ENCODE data around the gene RIC3.

Gene RIC3

DNA sequence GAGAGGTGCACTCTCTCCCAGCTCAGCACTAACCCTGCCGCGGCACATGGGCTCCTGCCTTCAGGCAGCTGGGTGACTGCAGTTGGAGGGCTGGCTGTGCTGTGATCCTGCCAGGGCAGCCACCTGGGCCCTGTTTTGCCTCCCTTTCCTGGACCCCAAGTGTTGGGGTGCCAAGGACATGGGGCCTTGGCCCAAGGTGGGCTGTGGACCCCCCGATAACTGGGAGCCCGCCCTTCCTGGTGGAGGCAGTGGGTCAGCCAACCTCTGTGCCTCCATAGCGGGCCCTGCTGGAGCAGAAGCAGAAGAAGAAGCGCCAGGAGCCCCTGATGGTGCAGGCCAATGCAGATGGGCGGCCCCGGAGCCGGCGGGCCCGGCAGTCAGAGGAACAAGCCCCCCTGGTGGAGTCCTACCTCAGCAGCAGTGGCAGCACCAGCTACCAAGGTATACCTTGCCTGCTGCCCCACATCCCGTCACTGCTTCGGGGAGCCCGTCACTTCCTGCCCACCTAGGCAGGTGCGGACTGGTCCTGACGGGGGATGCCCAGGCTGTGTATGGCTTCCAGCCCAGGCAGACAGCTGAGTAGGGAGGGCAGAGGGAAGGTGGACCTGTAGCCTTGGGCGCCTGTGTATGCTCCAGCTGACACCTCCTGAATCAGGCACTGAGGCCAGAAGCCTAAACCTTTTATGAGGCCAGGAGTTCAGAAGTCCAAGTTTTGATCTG lies 78.9 kb downstream of the RIC3 start:
- TF ChIP-seq, protein P1, sequence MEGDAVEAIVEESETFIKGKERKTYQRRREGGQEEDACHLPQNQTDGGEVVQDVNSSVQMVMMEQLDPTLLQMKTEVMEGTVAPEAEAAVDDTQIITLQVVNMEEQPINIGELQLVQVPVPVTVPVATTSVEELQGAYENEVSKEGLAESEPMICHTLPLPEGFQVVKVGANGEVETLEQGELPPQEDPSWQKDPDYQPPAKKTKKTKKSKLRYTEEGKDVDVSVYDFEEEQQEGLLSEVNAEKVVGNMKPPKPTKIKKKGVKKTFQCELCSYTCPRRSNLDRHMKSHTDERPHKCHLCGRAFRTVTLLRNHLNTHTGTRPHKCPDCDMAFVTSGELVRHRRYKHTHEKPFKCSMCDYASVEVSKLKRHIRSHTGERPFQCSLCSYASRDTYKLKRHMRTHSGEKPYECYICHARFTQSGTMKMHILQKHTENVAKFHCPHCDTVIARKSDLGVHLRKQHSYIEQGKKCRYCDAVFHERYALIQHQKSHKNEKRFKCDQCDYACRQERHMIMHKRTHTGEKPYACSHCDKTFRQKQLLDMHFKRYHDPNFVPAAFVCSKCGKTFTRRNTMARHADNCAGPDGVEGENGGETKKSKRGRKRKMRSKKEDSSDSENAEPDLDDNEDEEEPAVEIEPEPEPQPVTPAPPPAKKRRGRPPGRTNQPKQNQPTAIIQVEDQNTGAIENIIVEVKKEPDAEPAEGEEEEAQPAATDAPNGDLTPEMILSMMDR (IDR thresholded peaks at IDR 0.05; ENCODE audit: extremely low read depth, insufficient read depth, missing control alignments), result no peak
- in situ Hi-C loops (cut with MboI; ENCODE audit: low pct_unique_long_range_greater_than_20kb, low sequenced_read_pairs, unreplicated experiment), result no loop called here
- no peak for DNase-seq (ENCODE audit: low spot score)

DNA sequence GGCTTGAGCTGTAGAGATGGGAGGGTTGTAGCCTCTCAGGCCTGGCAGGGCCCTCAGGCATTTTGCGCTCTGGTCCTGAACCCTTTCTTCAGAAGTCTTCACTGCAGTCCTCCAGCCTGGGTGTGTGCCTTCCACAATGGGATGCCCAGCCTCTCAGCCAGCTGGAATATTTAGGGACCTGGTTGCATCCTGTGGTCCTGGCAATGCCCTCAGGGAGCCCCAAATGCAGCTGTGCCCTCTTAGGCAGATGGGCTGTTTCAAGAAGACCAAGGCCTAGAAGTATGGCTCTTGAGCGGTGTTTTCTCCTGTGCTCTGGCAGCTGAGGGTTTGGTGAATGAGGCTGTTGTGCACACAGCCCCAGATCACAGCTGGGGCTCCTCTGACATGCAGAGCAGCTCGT lies 81.1 kb downstream of the RIC3 start:
- TF ChIP-seq, protein P1 (IDR thresholded peaks at IDR 0.05; ENCODE audit: extremely low read depth, insufficient read depth, missing control alignments), result no peak
- in situ Hi-C loops (cut with MboI; ENCODE audit: low pct_unique_long_range_greater_than_20kb, low sequenced_read_pairs, unreplicated experiment), result no loop called here
- DNase-seq (ENCODE audit: low spot score), result no peak

DNA sequence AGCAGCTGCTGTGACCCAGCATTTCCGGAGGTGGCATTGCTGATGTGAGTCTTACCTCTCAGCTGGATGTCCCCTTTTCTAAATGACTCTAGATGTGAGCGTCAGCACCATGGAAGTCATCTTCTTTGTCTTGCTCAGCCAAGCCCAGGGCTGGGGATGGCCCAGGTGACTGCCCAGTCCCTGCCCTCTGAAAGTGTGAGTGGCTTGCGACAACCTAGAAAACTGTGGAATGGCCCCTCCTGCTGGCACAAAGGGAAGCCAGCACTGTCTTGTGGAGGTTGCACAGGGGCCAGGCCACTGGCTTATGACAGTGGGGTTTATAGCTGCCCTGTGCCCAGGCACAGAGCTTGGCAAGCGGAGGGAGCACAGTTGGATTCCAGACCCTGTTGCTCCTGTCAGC lies 81.6 kb downstream of the RIC3 start:
- DNase-seq (ENCODE audit: low spot score), result no peak
- TF ChIP-seq, protein P1 (IDR thresholded peaks at IDR 0.05; ENCODE audit: extremely low read depth, insufficient read depth, missing control alignments), result peak; percentile 9
- in situ Hi-C loops (cut with MboI; ENCODE audit: low pct_unique_long_range_greater_than_20kb, low sequenced_read_pairs, unreplicated experiment), result no loop called here

DNA sequence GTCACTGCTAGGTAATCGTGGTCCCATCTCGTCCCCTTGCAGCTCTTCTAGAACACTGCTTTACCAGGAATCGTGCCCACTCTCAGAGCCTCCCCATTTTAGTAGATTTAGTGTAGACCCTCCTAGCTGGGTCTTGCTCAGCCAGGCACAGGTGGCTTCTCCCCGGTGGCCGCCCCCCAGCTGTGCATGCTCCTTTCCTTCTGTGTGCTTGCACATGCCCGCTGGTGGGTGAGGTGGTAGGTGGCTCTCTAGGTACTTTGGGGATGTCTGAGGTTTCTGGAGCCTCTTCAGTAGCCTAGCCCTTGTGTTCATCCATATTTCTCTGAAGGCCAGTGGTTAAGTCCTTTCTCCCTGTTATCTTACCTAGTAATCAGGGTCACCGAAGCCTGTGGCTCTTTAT lies 82.3 kb downstream of the RIC3 start:
- in situ Hi-C loops (cut with MboI; ENCODE audit: low pct_unique_long_range_greater_than_20kb, low sequenced_read_pairs, unreplicated experiment), result no loop called here
- TF ChIP-seq, protein P1 (IDR thresholded peaks at IDR 0.05; ENCODE audit: extremely low read depth, insufficient read depth, missing control alignments), result no peak
- DNase-seq (ENCODE audit: low spot score), result no peak

DNA sequence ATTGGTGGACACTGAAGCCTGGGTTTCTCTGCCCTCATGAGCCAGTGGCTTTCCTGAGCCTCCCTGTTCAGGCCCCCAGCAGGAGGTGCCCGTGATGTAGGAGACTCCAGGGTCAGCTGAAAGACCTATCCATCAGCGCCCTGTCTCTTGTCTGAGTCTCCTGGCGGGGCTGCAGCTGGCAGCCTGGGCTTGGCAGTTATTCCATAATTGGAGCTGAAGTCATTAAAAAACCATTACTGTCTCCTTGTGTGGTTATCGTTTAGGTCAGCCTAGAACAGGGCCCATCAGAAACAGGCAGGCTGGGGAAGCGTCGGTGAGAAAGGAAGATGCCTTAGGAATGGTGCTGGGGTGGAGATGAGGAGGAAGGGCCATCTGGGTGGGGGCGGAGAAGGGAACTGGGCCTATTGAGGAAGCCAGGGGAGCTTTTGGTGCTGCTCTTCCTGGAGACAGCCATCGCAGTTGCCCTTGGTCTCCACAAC lies 82.8 kb downstream of the RIC3 start:
- TF ChIP-seq, protein P1 (IDR thresholded peaks at IDR 0.05; ENCODE audit: extremely low read depth, insufficient read depth, missing control alignments), result no peak
- in situ Hi-C loops (cut with MboI; ENCODE audit: low pct_unique_long_range_greater_than_20kb, low sequenced_read_pairs, unreplicated experiment), result no loop called here
- DNase-seq (ENCODE audit: low spot score), result no peak

DNA sequence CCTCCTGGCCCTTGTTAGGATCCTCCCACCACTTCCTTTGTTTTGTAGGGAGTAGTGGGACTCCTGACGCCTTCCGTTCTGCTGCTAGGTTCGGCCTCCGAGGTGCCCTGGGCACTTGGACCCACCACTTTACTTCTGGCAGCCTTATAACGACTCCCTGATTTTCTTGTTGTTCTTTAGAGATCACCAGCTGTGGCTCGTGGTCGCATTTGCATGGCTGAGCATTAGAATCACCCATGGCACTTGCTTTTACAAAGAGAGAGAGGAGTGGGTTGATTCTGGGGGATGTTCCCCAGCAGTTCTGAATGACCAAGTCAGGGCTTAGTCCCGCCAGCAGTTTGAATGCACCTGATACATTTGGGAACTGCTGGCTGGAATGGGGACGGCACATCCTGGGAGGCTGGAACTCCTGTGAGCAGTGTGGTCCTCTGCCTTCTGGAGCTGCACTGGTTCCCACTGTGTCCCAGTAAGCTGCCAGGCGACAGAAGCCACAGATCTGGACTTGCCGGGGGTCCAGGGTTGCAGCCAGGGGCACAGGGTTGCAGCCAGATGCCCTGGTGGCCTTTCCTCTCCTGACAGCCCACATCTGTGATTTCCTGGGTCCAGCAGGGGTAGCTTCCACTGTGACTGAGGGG lies 83.7 kb downstream of the RIC3 start:
- DNase-seq (ENCODE audit: low spot score), result no peak
- in situ Hi-C loops (cut with MboI; ENCODE audit: low pct_unique_long_range_greater_than_20kb, low sequenced_read_pairs, unreplicated experiment), result no loop called here
- TF ChIP-seq, protein P1 (IDR thresholded peaks at IDR 0.05; ENCODE audit: extremely low read depth, insufficient read depth, missing control alignments), result no peak

All from GM13977 (cell line).